Measurements from ENCODE around the gene GCNT2.

Gene GCNT2

GRCh38 chr6:10505529-10505928 is 15.6 kb upstream of the GCNT2 start:
- no peak for ATAC-seq (ENCODE audit: insufficient read depth, low read depth)
- Histone ChIP-seq H3K4me3 (ENCODE audit: low read depth in 1 of 2, low read length in 2 of 2) (no peak overlapping the region), H4K20me1 (ENCODE audit: insufficient read depth, low read length) (no peaks in the 10 kb centered on the region), H3K9ac (ENCODE audit: low read depth, low read length) (no peak overlapping the region), H3K4me2 (ENCODE audit: insufficient read depth, low read length) (no peak overlapping the region), H3K4me1 (ENCODE audit: insufficient read depth, low read length) (peaks cover under 1% of the 10 kb centered on the region; the same call in 1 of the 2 replicates), H3K79me2 (ENCODE audit: insufficient read depth, low read length) (no peaks in the 10 kb centered on the region), H3K27me3 (ENCODE audit: insufficient read depth, low read length, poor library complexity) (peaks cover 3% of the 10 kb centered on the region), H3K27ac (ENCODE audit: low read length) (no peak overlapping the region), H3K9me3 (ENCODE audit: insufficient read depth, low read length, severe bottlenecking) (no peaks in the 10 kb centered on the region), H3K36me3 (ENCODE audit: insufficient read depth, low read length) (no peaks in the 10 kb centered on the region), H2AFZ (ENCODE audit: low read depth, low read length) (no peak overlapping the region)
- no peak for DNase-seq
- TF ChIP-seq, protein P1, sequence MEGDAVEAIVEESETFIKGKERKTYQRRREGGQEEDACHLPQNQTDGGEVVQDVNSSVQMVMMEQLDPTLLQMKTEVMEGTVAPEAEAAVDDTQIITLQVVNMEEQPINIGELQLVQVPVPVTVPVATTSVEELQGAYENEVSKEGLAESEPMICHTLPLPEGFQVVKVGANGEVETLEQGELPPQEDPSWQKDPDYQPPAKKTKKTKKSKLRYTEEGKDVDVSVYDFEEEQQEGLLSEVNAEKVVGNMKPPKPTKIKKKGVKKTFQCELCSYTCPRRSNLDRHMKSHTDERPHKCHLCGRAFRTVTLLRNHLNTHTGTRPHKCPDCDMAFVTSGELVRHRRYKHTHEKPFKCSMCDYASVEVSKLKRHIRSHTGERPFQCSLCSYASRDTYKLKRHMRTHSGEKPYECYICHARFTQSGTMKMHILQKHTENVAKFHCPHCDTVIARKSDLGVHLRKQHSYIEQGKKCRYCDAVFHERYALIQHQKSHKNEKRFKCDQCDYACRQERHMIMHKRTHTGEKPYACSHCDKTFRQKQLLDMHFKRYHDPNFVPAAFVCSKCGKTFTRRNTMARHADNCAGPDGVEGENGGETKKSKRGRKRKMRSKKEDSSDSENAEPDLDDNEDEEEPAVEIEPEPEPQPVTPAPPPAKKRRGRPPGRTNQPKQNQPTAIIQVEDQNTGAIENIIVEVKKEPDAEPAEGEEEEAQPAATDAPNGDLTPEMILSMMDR (IDR thresholded peaks at IDR 0.05; ENCODE audit: borderline replicate concordance, extremely low read depth, low read length, poor library complexity, severe bottlenecking) = no peak
- no peak for TF ChIP-seq EZH2 (IDR thresholded peaks at IDR 0.05; ENCODE audit: borderline replicate concordance, low read depth, low read length, severe bottlenecking)

DNA sequence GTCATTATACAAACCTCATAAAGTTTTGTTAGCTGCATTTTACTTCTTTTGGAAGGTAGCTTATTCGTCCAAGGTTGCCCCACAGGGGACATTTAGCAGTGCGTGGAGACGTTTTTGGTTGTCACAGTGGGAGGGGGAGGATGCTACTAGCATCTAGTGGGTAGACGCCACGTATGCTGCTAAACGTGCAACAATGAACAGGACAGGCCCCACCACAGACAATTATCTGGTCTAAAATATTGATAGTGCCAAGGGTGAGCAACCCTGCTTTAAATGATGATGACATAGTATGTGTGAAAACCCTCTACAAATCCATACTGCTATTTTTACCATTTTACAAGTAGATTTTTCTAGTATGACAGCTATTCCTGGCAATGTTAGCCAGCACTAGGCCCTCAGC is 13.9 kb upstream of the GCNT2 start:
- Histone ChIP-seq H3K79me2 (ENCODE audit: insufficient read depth, low read length) (no peaks in the 10 kb centered on the region), H3K27me3 (ENCODE audit: insufficient read depth, low read length, poor library complexity) (no peaks in the 10 kb centered on the region), H3K27ac (ENCODE audit: low read length) (no peak overlapping the region), H3K9ac (ENCODE audit: low read depth, low read length) (no peak overlapping the region), H4K20me1 (ENCODE audit: insufficient read depth, low read length) (no peaks in the 10 kb centered on the region), H3K4me2 (ENCODE audit: insufficient read depth, low read length) (no peak overlapping the region), H2AFZ (ENCODE audit: low read depth, low read length) (no peak overlapping the region), H3K4me1 (ENCODE audit: insufficient read depth, low read length) (peaks cover 4% of the 10 kb centered on the region; the same call in 1 of the 2 replicates), H3K4me3 (ENCODE audit: low read depth in 1 of 2, low read length in 2 of 2) (no peak overlapping the region), H3K9me3 (ENCODE audit: insufficient read depth, low read length, severe bottlenecking) (no peaks in the 10 kb centered on the region), H3K36me3 (ENCODE audit: insufficient read depth, low read length) (no peaks in the 10 kb centered on the region)
- ATAC-seq (ENCODE audit: insufficient read depth, low read depth) (no peak), DNase-seq (no peak)
- TF ChIP-seq, protein P1 (IDR thresholded peaks at IDR 0.05; ENCODE audit: borderline replicate concordance, extremely low read depth, low read length, poor library complexity, severe bottlenecking) = no peak
- TF ChIP-seq EZH2 (IDR thresholded peaks at IDR 0.05; ENCODE audit: borderline replicate concordance, low read depth, low read length, severe bottlenecking) = no peak

DNA sequence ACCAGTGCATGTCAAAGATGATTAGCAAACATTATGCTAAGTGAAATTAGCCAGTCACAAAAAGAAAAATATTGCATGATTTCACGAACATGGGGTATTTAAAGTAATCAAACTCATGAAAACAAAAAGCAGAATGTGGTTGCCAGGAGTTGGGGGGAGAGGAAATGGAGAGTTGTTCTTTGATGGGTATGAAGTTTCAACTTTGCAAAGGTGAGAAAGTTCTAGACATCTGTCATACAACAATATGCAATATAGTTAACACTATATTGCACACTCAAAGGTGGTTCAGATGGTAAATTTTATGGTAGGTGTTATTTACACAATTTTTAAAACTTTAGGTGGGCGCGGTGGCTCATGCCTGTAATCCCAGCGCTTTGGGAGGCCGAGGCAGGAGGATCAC is 13.4 kb upstream of the GCNT2 start:
- H3K4me2 ChIP-seq (ENCODE audit: insufficient read depth, low read length) = no peak overlapping the region
- H3K36me3 ChIP-seq (ENCODE audit: insufficient read depth, low read length) = no peaks in the 10 kb centered on the region
- H2AFZ ChIP-seq (ENCODE audit: low read depth, low read length) = no peak overlapping the region
- H4K20me1 ChIP-seq (ENCODE audit: insufficient read depth, low read length) = no peaks in the 10 kb centered on the region
- peaks cover 4% of the 10 kb centered on the region; the same call in 1 of the 2 replicates for H3K4me1 ChIP-seq (ENCODE audit: insufficient read depth, low read length)
- DNase-seq (no peak), ATAC-seq (ENCODE audit: insufficient read depth, low read depth) (no peak)
- TF ChIP-seq, protein P1 (IDR thresholded peaks at IDR 0.05; ENCODE audit: borderline replicate concordance, extremely low read depth, low read length, poor library complexity, severe bottlenecking) = no peak
- no peak for TF ChIP-seq EZH2 (IDR thresholded peaks at IDR 0.05; ENCODE audit: borderline replicate concordance, low read depth, low read length, severe bottlenecking)
- no peak overlapping the region for H3K27ac ChIP-seq (ENCODE audit: low read length)
- no peak overlapping the region for H3K9ac ChIP-seq (ENCODE audit: low read depth, low read length)
- H3K9me3 ChIP-seq (ENCODE audit: insufficient read depth, low read length, severe bottlenecking) = no peaks in the 10 kb centered on the region
- H3K4me3 ChIP-seq (ENCODE audit: low read depth in 1 of 2, low read length in 2 of 2) = no peak overlapping the region
- no peaks in the 10 kb centered on the region for H3K27me3 ChIP-seq (ENCODE audit: insufficient read depth, low read length, poor library complexity)
- H3K79me2 ChIP-seq (ENCODE audit: insufficient read depth, low read length) = no peaks in the 10 kb centered on the region

Data from DND-41 (cell line).